Right lobe of liver (tissue), 4 donors: Measurements from ENCODE around the gene CLEC1A.

Source experiments
- POLR2A ChIP-seq: fragments of 450-650 bp; IDR thresholded peaks from one replicate; pipeline ENCODE4 v1.6.1; 2017; ENCODE audit warnings: antibody characterized with exemption, mild to moderate bottlenecking
- TF ChIP-seq, protein P1 (sequence below), 4 donors: fragments of 200-600 bp in 3 of 4; fragments of 450-650 bp in 1 of 4; IDR thresholded peaks; one replicate each; pipeline versions ENCODE4 v1.5.1 to v1.8.0; 2016 to 2022; ENCODE audit warnings: antibody characterized with exemption in 4 of 4, mild to moderate bottlenecking in 2 of 4
- donor health status: DM: no; HTN: no; CAD: no.
- donor health status: DM: no; HTN: no; CAD: no.
- donor health status: DM: no; HTN: yes; CAD: no.

DNA sequence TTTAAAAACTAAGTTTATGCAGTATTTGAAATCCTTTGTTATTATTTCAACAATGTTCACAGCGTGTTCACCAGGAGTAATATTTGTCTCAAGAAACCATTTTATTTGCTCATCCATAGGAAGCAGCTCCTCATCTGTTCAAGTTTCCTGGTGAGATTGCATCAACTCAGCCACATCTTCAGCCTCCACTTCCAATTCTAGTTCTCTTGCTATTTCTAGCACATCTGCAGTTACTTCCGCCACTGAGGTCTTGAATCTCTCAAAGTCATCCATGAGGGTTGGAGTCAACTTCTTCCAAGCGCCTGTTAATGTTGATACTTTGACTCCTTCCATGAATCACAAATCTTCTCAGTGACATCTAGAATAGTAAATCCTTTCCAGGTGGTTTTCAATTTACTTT is 50.3 kb downstream of the CLEC1A start:
- TF ChIP-seq, protein P1, sequence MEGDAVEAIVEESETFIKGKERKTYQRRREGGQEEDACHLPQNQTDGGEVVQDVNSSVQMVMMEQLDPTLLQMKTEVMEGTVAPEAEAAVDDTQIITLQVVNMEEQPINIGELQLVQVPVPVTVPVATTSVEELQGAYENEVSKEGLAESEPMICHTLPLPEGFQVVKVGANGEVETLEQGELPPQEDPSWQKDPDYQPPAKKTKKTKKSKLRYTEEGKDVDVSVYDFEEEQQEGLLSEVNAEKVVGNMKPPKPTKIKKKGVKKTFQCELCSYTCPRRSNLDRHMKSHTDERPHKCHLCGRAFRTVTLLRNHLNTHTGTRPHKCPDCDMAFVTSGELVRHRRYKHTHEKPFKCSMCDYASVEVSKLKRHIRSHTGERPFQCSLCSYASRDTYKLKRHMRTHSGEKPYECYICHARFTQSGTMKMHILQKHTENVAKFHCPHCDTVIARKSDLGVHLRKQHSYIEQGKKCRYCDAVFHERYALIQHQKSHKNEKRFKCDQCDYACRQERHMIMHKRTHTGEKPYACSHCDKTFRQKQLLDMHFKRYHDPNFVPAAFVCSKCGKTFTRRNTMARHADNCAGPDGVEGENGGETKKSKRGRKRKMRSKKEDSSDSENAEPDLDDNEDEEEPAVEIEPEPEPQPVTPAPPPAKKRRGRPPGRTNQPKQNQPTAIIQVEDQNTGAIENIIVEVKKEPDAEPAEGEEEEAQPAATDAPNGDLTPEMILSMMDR (IDR thresholded peaks at IDR 0.05): no peak
- no peak for TF ChIP-seq POLR2A
